Measurements from ENCODE around the gene SEPTIN10. TPM values are rescaled to one million over a fixed set of nuclear protein-coding genes. Genes with fewer than 3 reads are reported as not detected.
"Not testable (repeated sequence)": the region's sequence is repeated elsewhere in the genome, so short reads cannot be mapped to it uniquely, and the experiment has no call there.

SEPTIN10 gene
- total RNA-seq, 1 donor from 2014 or later: 46.8 TPM

GRCh38 chr2:109611467-109612095 is 2.2 kb downstream of the SEPTIN10 start:
- intact Hi-C loops (cut with micrococcal nuclease): no loop called here
- DNase-seq (no peak), ATAC-seq (no peak)

GRCh38 chr2:109609352-109610024 is 4.3 kb downstream of the SEPTIN10 start:
- no peak for ATAC-seq
- intact Hi-C loops (cut with micrococcal nuclease): no loop called here
- no peak for DNase-seq

GRCh38 chr2:109607766-109608165 is 6.0 kb downstream of the SEPTIN10 start:
- no peak for ATAC-seq
- intact Hi-C loops (cut with micrococcal nuclease): no loop called here
- no peak for DNase-seq

GRCh38 chr2:109604597-109604996 is 9.2 kb downstream of the SEPTIN10 start:
- intact Hi-C loops (cut with micrococcal nuclease): no loop called here
- DNase-seq (no peak), ATAC-seq (peak; percentile 79)

- ATAC-seq (no peak), DNase-seq (no peak)
- intact Hi-C loops (cut with micrococcal nuclease): no loop called here
These were observed 11.1 kb downstream of the SEPTIN10 start for GRCh38 chr2:109602617-109603188.

- intact Hi-C loops (cut with micrococcal nuclease): no loop called here
- no peak for ATAC-seq
- DNase-seq: no peak
These were observed 12.0 kb downstream of the SEPTIN10 start for GRCh38 chr2:109601783-109602182.

GRCh38 chr2:109597283-109597682 is 16.5 kb downstream of the SEPTIN10 start:
- intact Hi-C loops (cut with micrococcal nuclease): no loop called here
- DNase-seq: no peak
- no peak for ATAC-seq

- DNase-seq: no peak
- intact Hi-C loops (cut with micrococcal nuclease): no loop called here
- ATAC-seq: peak; percentile 23
These were observed 18.1 kb downstream of the SEPTIN10 start for GRCh38 chr2:109595644-109596043.

- ATAC-seq: no peak
- DNase-seq: no peak
- intact Hi-C loops (cut with micrococcal nuclease): no loop called here
These were observed 19.4 kb downstream of the SEPTIN10 start for GRCh38 chr2:109594246-109594885.

- ATAC-seq (no peak), DNase-seq (no peak)
- intact Hi-C loops (cut with micrococcal nuclease): no loop called here
These were observed 20.9 kb downstream of the SEPTIN10 start for GRCh38 chr2:109592905-109593304.

- intact Hi-C loops (cut with micrococcal nuclease): no loop called here
- DNase-seq (no peak), ATAC-seq (no peak)
These were observed 22.6 kb downstream of the SEPTIN10 start for GRCh38 chr2:109591206-109591605.

- intact Hi-C loops (cut with micrococcal nuclease): no loop called here
- DNase-seq (no peak), ATAC-seq (no peak)
These were observed 27.1 kb downstream of the SEPTIN10 start for GRCh38 chr2:109586687-109587086.

- no peak for ATAC-seq
- no peak for DNase-seq
- intact Hi-C loops (cut with micrococcal nuclease): no loop called here
These were observed 30.6 kb downstream of the SEPTIN10 start for GRCh38 chr2:109582928-109583895.

GRCh38 chr2:109577630-109578029 is 36.1 kb downstream of the SEPTIN10 start:
- intact Hi-C loops (cut with micrococcal nuclease); ATAC-seq; DNase-seq: not testable (repeated sequence)

- DNase-seq (no peak), ATAC-seq (no peak)
- intact Hi-C loops (cut with micrococcal nuclease): no loop called here
These were observed 38.4 kb downstream of the SEPTIN10 start for GRCh38 chr2:109575373-109575772.

GRCh38 chr2:109563980-109564550 is 49.7 kb downstream of the SEPTIN10 start:
- peak; percentile 35 for ATAC-seq
- DNase-seq: no peak
- intact Hi-C loops (cut with micrococcal nuclease): no loop called here

- DNase-seq (no peak), ATAC-seq (no peak)
- intact Hi-C loops (cut with micrococcal nuclease): no loop called here
These were observed 50.5 kb downstream of the SEPTIN10 start for GRCh38 chr2:109563288-109563687.

- intact Hi-C loops (cut with micrococcal nuclease): no loop called here
- DNase-seq: no peak
- ATAC-seq: no peak
These were observed 51.3 kb downstream of the SEPTIN10 start for GRCh38 chr2:109562421-109562820.

- DNase-seq (no peak), ATAC-seq (no peak)
- intact Hi-C loops (cut with micrococcal nuclease): no loop called here
These were observed 53.5 kb downstream of the SEPTIN10 start for GRCh38 chr2:109560265-109560664.
